ENCODE measurements around the gene OTC.

Gene OTC

DNA sequence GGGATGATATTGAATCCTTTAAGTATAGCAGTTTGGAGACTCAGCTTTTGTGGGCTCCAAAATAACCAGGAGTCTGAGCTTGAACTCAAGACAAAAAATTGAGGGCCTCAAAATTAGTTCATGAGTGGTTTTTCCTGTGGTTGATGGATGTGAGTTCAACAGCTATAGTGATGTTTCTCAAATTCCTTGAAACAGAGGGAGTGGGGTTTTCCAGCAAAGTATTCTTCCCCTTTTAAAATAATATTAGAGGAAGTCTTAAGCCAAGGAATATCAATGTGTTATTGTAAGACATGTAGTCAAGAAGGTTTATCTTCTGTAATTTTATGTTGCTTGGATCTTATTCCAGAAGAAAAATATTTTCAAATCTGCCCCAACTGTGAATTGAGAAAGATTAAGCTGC is 10.6 kb downstream of the OTC start:
- no peak for DNase-seq

DNA sequence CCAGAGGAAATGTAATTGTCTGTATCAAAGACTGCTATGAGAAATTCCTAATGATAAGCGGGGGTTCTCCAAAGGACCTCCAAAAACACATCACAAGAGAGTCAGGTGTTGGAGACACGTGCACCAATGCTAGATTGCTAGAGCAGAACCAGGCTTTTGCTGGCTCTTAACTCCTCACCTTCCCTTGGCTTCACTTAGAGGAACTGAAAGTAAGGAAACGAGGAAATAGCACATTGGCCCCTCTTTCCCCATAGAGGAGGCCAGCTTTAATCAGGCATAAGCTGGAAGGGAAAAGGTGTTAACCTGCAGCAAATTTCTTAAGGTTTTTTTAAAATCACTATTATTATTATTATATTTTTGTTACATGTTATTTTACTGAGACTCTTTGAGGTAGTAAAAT is 13.6 kb downstream of the OTC start:
- no peak for DNase-seq

DNA sequence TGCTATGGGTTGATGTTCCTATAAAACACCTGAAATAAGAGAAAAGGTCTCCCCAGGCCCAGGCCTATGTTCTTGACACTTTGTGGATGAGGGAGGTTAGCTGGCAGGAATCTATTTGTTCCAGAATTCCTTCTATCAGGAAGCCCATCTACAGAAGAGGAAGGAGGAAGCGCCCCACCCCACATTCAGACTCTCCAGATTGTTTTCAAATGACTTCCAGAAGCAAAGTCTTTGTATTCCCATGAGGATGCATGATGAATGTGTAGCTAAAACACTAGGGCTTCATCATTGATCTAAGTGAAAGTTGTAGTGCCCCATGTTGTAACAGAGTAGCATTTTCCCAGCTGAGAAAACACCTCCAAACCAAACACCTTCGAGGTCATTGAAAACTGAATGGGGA is 16.4 kb downstream of the OTC start:
- DNase-seq, result no peak

DNA sequence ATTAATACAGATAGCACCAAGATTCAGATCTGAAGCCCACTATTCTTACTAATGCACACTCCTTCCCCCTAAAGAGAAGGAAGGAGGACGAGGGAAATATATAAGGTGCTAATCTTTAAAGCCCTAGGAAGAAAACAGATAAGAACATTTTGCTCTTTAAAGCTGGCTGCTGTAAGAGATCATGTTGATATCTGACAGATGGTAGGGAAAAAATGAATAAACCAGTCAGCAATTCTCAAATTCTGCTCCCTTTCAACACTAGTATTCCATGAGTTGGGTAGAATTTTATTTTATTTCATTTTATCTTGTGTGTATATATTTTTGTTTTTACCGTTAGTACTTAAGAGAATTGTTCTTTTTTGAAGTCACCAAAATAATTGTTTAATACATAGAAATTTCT is 19.2 kb downstream of the OTC start:
- no peak for DNase-seq

DNA sequence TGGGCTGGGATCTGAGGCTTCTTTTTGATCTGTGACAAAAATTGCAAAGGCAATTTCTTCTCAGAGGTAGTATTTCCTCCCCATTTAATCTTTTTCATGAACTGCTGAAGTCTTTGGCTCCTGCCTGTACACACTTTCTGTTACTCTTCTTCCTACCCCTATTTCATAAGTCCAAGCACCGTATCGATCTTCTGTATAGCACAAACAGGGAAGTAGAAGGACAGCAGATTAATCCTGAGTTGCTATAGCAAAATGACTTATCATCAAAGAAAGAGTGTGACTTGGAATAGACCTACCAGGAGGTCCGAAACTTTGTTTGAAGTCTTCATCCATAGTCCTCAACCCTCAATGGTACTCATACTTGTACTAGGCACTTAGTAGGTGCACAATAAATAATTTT is 22.0 kb downstream of the OTC start:
- no peak for DNase-seq

DNA sequence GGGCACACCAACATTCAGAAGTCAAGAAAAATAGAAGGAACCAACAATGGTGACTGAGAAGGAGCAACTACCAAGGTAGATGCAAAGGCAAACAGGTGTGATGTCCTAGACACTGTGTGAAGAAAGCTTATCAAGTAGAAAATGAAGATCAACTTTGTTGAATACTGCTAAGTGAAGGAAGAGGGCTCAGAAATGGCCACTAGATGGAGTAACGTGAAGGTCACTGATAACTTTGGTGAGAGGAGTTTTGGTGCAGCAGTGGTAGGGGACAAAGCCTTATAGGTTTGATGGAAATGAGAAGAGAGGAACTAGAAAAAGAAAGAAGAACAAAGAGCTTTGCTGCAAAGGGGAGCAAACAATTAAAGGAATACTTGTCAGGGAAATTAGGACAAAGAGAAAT is 23.5 kb downstream of the OTC start:
- DNase-seq, result no peak

DNA sequence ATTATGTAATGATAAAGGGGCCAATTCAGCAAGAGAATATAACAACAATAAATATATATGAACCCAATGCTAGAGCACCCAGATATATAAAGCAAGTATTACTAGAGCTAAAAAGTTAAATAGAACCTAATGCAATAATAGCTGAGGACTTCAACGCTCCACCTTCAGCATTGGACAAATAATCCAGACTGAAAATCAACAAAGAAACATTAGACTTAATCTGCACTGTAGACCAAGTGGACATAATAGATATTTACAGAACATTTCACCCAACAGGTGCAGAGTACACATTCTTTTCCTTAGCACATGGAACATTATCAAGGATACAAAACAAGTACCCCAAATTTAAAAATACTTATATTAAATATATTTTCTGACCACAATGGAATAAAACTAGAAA is 24.3 kb downstream of the OTC start:
- no peak for DNase-seq

DNA sequence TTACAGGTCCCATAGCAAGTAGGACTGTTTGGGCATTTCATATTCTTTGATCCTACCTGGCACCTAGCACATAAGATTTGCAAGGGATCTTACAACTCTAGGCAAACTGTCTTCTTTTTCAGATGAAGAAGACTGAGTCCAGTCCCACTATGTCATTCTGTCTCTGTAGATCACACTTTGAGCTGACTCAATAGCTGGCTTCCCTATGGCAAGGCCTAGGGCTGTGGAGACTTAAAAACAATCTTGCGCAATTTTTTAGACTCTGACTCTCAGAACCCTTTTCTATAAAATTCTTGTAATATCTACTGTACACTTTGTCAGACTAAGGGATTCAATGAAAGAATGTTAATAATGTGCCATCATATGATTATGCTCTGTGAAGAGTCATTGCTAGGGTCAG is 26.7 kb downstream of the OTC start:
- no peak for DNase-seq

DNA sequence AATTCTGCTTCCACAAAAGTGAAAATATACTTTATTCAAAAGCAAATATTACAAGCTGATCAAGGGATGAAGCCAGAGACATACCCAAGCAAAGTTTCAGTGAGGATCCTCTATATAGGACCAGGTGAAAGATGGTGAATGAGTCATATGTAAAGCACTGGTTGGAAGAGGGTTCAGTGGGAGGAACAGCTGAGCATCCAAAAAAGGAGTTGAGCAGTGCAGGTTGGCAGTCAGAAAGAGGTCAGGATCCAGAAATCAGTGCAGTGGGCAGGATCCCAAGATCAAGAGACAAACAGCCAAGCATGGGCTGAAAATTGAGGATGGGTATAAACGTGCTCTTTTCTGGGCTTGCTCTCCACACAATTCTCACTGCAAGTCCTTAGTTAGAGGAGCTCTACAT is 30.3 kb downstream of the OTC start:
- no peak for DNase-seq

DNA sequence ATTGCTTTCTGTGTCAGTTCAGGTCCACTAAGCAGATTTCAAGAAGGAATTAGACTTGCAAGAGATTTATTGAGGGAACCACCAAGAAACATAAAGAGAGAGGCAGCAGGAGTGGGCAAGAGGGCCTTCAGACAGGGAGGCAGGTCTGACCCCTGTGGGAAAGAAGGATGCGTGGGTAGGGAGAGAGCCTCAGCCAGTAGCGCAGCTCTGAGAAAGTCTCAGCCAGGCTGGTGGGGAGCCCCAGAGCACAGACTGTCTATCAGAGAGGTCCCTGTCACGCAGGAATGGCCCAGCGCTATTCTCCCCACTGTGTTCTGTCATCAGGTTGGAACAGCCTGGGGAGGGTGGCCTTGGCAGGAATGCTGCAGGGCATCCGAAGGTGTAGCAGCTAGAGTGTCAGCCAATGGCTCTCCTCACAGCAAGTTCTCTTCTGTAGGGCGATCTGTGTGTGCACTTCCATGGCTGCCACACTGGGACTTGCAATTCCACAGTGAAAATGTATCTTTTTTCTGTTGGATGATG is 48.0 kb downstream of the OTC start:
- no peak for DNase-seq

DNA sequence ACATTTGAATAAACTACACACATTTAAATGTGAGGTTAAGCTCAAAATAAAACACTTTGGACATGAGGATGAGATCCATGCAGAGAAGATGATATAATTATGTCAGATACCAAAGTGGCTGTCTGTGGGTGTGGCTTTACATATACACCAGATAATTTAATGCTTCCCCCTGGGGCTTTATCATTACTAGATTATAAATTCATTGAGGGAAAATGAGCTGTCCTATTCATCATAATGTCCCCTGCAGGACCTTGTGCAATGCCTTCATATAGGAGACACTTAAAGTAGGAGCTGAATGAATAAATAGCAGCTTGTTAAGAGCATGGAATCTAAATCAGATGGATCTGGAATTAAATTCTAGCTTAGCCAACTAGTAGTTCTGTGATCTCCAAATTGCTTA is 49.7 kb downstream of the OTC start:
- DNase-seq, result no peak

DNA sequence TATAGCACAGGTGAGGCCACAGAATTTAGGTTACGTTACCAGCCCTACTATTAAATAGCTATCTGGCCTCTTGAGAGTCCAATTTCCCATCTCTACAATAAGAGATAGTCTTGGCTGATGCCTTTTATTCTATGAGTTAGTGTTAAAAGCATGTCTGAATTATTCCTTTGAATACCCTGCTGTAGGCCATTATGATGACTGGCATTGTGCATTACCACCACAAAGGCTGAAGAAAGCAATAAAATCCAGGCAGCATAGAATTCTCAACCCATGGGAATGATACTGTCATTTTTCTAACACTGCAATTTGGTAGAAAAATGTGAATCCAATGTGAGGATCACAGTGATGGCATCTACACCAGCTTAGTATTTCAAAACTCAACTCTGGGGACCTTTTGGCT is 51.4 kb downstream of the OTC start:
- no peak for DNase-seq

DNA sequence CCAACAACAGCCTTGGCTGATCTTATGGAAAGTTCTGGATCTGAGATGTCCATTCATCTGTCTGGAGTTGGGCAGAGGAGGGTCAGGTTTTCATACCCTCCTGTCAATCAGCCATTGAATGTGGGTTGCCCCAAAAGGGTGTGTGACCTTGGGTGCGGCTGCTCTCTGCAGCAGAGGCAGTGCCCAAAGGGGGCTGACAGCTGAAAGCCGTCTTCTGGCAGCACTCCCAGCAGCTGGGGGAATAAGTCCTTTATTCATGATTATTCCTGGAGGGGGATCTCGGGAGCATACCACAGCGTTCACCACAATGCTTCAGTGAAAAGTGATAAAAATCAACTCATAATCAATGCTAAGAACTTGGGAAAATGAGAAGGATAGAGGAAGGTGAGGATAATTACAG is 54.7 kb downstream of the OTC start:
- no peak for DNase-seq

DNA sequence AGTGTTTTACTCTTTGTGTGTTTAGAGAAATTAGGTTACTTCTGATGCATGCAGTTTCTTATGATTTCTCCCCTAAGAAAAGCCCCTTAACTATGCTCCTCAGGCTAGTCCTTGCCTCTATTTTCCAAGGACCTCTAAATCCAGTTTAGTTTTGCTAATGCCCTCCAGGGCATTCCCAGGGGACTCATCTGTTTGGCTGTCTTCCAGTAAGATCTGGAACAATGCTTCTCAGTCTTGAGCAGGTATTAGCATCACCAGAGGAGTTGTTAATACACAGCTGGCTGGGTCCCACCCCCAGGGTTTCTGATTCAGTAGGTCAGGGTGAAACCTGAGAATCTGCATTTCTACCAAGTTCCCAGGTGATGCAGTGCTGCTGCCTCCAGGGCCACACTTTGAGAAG is 56.9 kb downstream of the OTC start:
- DNase-seq, result no peak

DNA sequence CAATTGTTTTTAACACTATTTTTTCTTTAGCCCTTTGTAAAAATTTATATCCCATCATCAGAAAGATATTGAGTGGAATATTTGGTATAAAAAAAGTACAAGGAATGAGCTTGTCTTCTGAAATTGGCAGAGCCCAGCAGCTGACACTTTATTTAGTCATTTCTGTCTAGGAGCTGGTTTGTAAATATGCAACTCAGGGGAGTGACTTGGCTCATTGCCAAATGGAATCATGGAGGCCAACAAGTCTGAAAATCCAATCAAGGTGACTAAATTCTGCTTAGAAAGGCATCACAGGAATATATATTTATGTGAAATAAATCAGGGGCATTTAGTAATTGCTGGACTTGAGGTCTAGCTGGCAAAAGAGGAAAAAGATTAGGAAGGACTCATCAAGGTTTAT is 74.4 kb downstream of the OTC start:
- DNase-seq, result no peak

DNA sequence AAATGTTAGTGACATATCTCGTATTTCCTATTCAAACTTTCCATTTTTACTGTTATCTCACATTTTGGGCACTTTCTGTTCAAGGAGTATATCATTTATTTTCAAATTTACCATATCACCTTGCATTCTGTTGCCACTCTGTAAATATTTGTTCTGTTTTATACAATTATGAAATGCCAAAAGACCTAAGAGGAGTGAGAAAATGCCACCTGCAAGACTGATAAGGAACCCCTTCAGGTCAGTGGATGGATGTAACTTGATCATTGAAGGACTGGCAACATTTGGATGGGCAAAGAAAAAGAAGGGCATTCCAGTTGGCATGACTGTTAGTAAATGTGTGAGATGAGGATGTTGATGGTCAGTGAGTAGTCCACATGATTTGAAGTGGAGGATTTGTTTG is 79.1 kb downstream of the OTC start:
- DNase-seq, result no peak

DNA sequence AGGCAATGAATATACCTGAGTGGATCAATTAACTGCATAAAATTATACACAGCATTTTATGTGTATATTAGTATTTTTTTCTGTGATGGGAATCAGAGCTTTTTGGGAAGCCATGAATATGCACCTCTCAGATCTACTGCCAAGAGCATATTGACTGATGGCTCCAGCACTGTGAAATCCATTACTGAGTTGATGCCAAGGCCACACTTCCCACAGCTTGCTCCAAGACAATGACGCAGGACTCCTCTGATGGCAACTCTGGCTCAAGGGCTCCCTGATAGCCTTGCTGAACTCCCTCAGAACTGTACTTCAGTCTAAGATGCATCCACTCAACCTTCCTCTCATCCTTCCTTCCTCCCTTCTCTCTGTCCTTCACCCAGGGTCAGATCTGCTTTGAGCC is 82.7 kb downstream of the OTC start:
- no peak for DNase-seq

DNA sequence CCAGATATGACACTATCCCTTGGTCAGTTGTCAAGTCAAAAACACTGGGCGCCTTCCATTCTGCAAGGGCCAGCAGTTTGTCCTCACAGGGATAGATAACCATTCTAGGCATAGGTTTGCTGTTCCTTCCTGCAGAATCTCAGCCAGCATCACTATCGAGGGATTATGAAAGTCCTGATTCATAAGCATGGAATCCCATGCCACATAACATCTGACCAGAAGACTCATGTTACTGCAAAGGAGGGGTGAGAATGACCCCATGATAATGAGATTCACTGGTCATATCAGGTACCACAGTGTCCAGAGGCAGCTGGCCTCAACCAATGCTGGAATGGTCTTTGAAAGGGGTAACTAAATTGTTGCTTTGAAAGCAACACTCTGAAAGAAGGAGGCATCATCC is 84.7 kb downstream of the OTC start:
- no peak for DNase-seq

DNA sequence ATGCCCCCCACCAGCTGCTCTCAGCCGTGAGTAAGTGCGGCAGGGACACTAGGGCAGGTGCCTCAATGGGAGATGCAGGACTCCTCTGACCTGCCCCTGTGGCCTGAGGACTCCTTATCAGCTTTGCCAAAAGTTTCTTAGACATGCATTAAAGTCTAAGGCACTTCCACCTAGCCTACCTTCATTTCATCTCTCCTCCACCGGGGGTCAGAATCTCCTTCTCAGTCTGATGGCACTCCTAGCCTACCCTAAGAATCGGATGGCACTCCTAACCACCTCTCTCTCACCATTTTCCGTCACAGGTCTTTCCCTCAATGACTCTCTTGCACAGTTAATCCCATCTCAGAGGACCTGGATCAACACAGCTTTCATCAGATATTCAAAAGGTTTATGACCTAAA is 85.9 kb downstream of the OTC start:
- no peak for DNase-seq

DNA sequence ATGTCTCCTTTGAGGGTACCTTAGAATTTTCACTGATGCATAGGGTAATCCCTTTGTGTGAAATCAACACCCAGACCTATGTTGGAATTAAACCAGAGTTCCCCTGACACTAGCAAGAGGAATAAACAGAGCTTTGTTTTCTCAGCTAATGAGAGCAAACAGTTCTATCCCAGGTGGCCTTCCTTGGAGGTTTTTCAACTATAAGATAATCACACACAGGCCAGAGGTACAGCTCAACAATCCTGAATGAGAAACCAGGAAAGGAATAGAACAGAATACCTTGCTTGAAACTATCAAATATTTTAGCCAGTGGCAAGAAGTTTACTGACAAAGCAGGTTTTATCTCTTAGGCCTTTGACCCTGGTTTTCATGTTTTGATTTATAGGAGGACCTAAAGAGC is 100.2 kb downstream of the OTC start:
- DNase-seq, result no peak

DNA sequence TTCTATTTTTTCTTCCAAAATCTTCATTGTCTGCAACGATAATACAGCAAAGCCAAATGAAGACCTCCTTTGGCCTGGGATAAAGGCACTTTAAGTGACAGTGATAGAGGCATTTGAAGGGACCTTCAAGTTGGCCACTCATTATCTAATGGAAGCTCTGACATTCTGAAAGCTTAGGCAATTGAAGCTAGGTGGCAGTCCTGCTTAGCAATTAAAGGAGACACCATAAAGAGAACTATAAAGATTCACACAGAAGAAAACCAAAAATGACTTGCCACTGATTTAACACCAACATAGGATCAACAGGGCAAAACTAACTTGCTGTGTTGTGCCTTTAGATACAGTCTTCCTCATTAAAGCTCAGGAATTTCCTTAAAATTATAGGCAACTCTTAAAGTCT is 105.7 kb downstream of the OTC start:
- no peak for DNase-seq

DNA sequence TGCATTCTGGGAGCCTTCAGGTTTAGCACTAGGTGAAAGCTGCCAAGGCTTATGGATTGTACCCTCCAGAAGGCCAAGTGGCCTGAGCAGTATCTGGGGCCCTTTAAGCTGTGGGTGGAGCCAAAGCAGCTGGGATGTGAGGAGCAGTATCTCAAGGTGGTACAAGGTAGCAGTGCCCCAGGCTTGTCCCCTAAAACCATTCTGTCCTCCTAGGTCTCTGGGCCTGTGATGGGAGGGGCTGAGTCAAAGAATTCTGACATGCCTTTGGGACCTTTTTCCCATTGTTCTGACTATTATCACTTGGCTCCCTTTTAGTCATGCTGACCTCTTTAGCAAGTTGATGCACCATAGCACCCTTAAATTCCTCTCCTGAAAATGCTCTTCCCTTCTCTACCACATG is 109.9 kb downstream of the OTC start:
- DNase-seq, result no peak

DNA sequence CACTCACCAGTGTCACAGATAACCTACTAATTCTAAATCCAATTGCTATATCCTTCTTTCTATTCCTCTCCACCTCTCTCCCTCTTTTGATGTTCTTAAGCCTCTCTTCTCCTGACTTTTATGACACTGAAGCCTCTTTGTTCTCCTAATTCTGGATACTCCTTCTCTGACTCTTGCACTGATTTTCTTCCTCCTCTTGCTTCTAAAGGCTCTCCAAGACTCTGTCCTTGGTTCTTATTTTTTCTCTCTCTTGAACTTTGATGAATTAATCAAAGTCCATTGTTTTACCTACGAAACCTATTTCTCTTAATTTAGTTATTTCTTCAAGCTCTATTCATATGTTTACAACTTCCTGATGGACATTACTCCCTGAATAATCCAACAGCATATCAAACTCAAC is 113.3 kb downstream of the OTC start:
- DNase-seq, result no peak

DNA sequence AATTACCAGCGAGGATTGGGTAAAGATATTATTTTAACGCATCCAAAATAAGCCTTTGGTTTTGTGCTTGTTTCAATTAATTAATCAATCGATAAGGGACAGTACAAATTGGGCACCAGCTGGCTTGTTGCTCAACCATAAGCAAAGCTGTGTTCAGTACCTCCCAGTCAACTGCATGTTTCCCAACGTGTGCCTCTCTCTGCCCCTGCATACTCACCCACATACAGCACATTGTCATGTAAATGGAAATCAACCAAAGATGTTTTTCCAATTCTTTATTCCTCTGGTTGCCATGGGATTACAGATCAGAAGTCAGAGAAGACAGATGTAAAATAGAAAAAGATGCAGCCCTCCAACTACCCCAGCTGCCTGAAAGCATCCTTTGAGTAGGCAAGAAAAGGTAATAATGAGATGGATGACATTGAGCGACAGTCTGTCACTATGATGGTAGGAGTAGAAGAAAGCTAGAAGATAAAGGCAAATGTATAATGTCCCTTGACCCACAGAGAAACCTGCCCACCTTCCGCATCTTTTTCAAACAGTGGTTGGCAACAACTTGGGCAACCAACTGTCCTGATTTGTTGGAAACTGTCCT is 116.3 kb downstream of the OTC start:
- DNase-seq, result no peak

Measured in stimulated activated CD4-positive, alpha-beta T cell treated with anti-CD3 and anti-CD28 coated beads, Interleukin-1b, Interleukin-23, amount 100 ng/mL, for 48 hours (primary cell).